HG03520 (cell line): Measurements from ENCODE around the gene C13orf42.
A peak's percentile ranks its signal among the peaks of the same experiment; 100 is the strongest.
"Not testable (repeated sequence)": the region's sequence is repeated elsewhere in the genome, so short reads cannot be mapped to it uniquely, and the experiment has no call there.

Source experiments
- ATAC-seq: cut with Tn5 transposase; IDR thresholded peaks from one replicate; pipeline ENCODE4 v1.9.1; 2021; ENCODE audit warnings: mild to moderate bottlenecking, moderate library complexity; ENCODE audit not compliant: unreplicated experiment

C13orf42 gene

GRCh38 chr13:51122868-51123566 lies 11.9 kb upstream of the C13orf42 start:
- ATAC-seq = no peak

- not testable (repeated sequence) for ATAC-seq
Measured at GRCh38 chr13:51120873-51121272, 9.8 kb upstream of the C13orf42 start.

- ATAC-seq = no peak
Measured at GRCh38 chr13:51118809-51119431, 7.8 kb upstream of the C13orf42 start.

- ATAC-seq = no peak
Measured at GRCh38 chr13:51113969-51114368, 2.9 kb upstream of the C13orf42 start.

- ATAC-seq = no peak
Measured at GRCh38 chr13:51113186-51113881, 2.3 kb upstream of the C13orf42 start.

GRCh38 chr13:51112771-51113170 lies 1.7 kb upstream of the C13orf42 start:
- no peak for ATAC-seq

- no peak for ATAC-seq
Measured at GRCh38 chr13:51111997-51112396, 923 bp upstream of the C13orf42 start.

- ATAC-seq = no peak
Measured at GRCh38 chr13:51107996-51108395, 3.1 kb downstream of the C13orf42 start.

- ATAC-seq = no peak
Measured at GRCh38 chr13:51105046-51105445, 6.0 kb downstream of the C13orf42 start.

GRCh38 chr13:51101636-51102235 lies 9.3 kb downstream of the C13orf42 start:
- no peak for ATAC-seq

GRCh38 chr13:51097353-51098043 lies 13.6 kb downstream of the C13orf42 start:
- no peak for ATAC-seq

- no peak for ATAC-seq
Measured at GRCh38 chr13:51096131-51096530, 14.9 kb downstream of the C13orf42 start.

- no peak for ATAC-seq
Measured at GRCh38 chr13:51093574-51093973, 17.5 kb downstream of the C13orf42 start.

- no peak for ATAC-seq
Measured at GRCh38 chr13:51091839-51092238, 19.2 kb downstream of the C13orf42 start.

- no peak for ATAC-seq
Measured at GRCh38 chr13:51083706-51084105, 27.4 kb downstream of the C13orf42 start.

- not testable (repeated sequence) for ATAC-seq
Measured at GRCh38 chr13:51080478-51081065, 30.5 kb downstream of the C13orf42 start.

- no peak for ATAC-seq
Measured at GRCh38 chr13:51071493-51071892, 39.6 kb downstream of the C13orf42 start.

- peak; percentile 74 for ATAC-seq
Measured at GRCh38 chr13:51070005-51070649, 40.9 kb downstream of the C13orf42 start.

GRCh38 chr13:51068501-51068900 lies 42.6 kb downstream of the C13orf42 start:
- ATAC-seq = no peak

GRCh38 chr13:51067706-51068105 lies 43.4 kb downstream of the C13orf42 start:
- no peak for ATAC-seq
